Umbilical cord (tissue), 2 donors: ENCODE data around the gene HELZ2. TPM values are rescaled to one million over a fixed set of nuclear protein-coding genes. Genes with fewer than 3 reads are reported as not detected.

Experiments
- DNase-seq: peaks from one replicate; pipeline ENCODE4 v3.0.0-alpha.2; 2015; ENCODE audit warnings: low spot score
- total RNA-seq: library from RNA; depleted of rRNA; stranded (reverse); fragments of >200 nt; gene quantifications from one replicate; pipeline ENCODE4 v1.2.3, GENCODE V29; 2014; ENCODE audit warnings: low replicate concordance; ENCODE audit not compliant: insufficient read depth

The HELZ2 gene
- total RNA-seq, 1 donor from 2014 or later = 35.6 TPM

DNA sequence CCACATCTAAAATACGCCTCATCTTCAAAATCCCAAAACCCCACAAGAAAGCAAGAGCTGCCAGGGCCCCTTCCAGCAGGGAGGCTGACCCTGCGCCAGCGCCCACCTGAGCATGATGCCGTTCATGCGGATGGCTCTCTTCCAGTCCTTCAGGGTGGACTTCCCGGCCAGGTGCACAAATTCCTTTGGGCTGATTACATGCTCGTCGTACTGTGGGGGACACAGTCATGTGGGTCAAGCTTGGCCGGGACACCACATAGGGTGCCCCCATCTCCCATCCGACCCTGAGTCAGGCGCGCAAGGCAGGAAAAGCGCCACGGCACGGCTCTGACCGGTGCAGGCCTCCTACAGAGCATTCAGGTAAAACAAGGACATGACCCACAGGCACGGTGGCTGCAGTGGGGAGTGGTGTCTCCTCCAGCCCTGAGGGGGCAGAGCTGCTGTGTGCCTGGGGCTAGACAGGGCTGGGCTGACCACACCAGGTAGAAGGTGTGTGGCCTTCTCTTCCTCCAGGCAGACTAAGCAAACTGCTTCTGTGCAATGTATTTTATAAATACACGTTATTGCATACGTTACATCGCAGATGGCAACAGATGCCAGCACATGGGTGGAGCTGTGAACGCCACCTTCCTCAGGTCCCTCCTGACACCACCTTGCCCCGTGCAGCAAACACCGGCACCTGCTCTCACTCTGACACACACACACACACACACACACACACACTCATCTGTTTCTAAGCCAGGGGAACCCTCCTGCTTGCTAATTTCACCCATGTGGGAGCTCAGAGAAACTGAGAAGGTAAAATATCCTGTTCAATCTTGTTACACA lies 23.8 kb upstream of the HELZ2 start:
- DNase-seq = no peak

DNA sequence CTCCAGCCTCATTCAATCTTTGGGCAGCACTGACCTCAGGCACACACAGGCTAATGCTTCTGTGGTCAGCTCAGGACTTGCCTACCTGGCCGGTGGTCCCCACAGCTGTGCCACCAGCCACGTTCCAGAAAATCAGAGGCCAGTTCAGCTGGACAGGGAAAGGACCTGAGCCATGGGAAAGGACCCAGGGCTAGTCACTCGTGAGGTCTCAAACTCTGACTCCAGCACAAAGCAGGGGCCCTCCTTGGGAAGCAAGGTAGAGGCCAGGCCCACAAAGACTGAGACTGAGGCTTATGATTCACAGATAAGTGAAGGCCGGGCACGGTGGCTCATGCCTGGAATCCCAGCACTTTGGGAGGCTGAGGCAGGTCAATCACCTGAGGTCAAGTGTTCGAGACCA lies 22.4 kb upstream of the HELZ2 start:
- no peak for DNase-seq

DNA sequence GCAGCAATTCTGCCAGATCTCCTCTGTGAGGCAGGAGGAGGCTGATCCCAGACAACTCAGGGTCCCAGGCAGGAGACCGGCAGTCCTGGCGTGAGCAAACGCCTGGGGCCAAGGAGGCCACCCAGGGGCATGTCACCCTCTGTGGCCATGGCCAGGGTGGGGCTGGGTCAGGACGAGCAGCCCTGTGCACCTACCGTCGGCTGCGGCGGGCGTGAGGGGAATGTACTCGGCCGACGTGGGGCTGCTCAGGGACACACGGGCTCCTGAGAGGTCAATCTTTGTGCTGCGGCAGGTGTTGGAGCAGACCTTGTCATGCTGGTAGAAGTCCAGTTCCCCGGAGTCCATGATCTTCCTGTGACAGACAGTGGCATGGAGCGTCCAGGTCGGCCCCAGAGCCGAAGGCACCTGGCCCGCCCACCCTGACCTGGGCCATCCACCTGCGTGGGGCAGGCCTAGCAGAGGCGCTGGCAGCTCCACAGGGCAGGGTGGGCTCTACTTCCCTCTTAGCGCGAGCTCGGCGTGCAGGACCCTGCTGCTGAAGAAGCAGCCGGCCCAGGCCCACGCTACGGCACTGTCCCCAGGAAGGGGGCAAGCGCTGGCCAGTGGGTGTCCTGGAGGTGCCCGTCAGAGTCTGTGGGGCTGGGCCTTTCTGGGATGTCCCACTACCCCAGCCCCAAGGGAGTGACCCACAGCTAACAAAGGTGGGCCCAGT lies 21.5 kb upstream of the HELZ2 start:
- DNase-seq = no peak

DNA sequence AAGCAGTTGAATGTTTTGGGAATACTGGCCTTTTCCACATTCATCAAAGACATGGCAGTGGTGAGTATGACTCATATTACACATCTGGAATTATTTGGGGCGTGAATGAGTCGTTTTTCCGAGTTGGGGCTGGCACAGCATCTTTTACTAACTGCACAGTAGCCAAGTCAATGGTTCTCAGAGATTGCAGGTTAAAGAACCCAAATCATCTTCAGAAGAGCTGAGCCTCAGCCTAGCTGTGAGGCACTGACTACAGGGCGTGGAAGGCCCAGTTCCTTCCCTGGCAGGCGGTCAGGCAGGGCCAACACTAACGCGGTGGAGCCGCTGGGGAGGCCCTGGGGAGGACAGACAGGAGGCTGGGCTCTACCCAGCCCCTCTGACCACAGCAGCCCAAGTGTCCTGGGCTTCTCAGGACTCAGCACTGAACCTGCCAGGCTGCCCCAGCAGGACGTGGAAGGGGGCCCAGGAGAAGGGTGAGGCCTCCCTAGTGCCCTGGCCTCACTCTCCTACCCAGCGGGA lies 20.1 kb upstream of the HELZ2 start:
- DNase-seq = no peak

DNA sequence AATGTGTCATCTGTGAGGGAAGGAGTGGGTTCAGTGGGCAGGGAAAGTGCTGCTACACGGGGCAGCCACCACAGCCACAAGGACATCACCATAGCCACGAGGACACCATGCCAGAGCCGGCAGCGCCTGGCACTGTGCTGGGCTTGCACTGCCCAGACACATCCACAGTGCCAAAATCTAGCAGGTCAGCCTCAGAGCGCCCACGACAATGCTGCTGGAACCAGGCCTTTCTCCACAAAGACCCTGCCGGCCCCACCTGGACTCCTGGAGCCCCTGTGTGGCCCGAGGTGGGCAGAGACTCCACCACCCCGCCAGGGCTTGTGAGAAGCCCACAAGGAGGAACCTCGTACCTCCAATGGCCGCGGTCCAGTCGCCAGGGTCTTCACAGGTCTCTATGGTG lies 18.6 kb upstream of the HELZ2 start:
- DNase-seq = no peak

DNA sequence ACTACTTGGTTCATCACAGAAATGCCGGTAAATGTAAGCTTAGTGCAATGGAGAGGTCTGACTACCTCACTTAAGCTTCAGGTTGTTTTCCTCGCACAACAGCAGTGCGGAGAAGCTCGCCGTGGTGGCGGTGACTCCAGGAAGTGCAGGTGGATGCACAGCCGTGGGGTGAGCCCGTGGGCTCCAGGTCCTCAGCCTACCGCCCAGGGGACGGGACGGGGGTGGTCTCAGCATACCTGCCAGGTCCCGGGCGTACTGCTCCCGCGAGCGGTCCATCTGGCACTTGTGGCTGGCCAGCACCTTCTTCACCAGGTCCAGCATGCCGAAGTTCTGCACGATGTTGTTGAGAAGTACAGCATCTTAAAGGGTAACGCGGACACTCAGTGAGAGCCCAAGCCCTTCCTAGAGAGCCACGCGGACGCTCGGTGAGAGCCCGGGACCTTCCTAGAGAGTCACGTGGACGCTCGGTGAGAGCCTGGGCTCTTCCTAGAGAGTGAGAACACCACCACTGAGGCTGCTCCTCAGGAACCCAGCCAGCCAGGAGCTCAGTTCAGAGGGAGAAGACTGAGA lies 17.8 kb upstream of the HELZ2 start:
- DNase-seq = no peak

DNA sequence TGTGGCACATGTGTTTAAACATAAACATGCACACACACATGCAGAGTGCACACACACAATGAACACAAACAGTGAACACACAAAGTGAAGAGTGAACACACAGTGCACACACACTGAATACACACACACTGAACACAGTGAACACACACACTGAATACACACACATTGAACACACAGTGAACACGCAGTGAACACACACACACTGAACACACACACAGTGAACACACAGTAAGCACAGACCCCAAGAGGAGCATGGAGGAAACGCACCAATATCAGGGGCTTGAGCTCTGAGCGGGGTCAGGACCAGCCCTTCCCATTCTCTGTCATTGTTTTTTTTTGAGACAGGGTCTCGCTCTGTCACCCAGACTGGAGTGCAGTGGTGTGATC lies 17.1 kb upstream of the HELZ2 start:
- no peak for DNase-seq

DNA sequence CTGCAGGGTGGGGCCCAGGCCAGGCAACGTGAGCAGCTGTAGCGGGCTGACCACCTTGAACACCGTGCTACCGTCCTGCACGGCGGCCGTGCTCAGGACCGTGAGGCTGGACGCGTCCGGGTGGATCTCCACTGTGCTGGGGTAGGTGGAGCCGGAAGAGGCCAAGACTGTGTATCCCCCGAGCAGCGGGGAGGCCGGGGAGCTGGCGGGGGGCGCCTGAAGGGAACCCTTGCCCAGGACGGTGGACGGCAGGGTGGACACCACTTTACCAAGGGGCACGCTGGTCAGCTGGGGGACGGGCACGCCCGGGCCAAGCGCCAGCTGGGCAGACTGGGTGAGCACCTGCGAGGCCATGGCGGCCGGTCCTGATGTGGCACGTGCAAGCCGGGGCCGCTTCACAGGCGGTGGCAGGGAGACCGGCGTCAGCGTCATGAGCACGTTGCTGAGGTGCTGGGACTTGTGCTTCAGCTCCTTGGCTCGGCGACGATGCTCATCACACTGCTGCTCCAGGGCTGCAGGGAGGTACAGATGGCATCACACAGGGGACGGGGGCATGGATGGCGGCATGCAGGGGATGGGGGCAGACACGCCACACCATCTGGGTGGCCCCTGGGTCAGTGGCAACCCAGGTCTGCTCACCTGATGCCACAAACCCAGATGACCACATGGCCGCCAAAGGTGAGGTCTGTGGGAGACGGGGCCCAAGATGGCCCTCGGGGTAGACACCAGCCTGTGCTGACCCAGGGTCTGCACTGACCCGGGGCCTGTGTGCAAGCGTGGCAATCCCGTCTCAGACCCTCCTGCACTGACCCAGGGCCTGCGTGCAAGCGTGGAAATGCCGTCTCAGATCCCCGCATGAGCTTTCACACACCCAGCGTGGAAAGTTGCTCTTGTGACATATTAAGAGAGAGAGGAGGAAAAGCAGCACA lies 16.4 kb upstream of the HELZ2 start:
- no peak for DNase-seq

DNA sequence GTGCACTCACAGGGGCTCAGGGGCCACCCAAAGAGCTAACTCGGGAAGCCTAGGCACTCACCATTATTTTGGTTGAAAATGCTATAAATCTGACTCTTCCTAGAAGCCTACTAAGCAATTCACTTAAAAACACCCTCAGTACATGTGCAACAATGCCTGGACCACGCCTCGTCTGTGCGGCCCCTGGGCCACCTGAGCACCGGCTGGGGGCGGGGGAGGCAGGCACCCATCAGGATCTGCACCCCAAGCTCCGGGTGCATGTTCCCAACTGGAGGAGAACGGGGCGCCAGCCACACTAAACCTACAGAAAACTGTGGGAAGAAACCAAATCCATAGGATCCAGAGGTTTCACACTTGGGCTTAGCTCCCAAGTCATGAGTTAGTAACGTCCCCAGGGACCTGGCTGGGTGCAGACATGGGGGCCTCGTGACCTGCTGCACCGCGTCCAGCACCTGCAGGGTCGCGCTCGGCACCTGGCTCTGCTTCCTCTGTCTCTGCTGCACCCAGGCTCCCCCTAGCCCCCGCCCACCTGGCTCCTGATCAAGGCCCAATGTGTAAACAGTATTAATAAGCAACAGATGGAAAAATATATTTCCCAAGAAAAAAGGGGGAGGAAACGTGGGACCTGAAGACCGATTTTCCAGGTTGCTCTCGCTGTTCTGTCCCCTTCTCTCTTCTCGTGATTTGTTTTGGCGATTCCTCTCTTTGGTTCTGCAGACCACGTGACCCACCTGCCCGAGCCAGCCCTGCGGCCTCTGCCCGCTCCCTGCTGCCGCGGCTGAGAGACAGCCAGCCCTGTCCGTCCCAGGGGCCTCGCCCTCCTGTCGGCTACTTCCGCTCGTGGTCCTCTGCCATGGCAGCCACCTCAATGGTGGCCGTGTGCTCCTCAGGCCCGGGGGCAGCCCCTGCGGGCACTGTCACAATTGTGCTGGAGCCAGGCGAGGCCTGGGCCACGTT lies 15.5 kb upstream of the HELZ2 start:
- DNase-seq = no peak

DNA sequence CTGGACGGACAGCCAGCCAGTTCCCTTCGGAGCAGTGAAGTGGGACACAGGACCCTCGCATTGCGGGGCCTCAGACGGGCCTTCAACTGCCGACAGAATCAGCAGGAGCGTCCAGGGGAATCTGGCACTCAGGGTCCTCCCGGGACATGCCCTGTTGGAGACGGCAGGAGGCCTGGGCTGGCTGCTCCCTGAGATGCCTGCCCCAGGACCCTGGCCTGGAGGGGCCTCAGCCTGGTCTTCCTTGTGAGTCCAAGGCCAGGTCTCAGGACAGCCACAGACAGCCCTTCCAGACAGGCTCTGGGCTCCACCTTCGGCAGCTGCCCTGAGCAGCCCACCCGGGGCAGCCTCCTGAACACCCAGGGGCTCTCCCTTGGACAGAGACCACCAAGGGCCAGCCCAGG lies 14.6 kb upstream of the HELZ2 start:
- no peak for DNase-seq

DNA sequence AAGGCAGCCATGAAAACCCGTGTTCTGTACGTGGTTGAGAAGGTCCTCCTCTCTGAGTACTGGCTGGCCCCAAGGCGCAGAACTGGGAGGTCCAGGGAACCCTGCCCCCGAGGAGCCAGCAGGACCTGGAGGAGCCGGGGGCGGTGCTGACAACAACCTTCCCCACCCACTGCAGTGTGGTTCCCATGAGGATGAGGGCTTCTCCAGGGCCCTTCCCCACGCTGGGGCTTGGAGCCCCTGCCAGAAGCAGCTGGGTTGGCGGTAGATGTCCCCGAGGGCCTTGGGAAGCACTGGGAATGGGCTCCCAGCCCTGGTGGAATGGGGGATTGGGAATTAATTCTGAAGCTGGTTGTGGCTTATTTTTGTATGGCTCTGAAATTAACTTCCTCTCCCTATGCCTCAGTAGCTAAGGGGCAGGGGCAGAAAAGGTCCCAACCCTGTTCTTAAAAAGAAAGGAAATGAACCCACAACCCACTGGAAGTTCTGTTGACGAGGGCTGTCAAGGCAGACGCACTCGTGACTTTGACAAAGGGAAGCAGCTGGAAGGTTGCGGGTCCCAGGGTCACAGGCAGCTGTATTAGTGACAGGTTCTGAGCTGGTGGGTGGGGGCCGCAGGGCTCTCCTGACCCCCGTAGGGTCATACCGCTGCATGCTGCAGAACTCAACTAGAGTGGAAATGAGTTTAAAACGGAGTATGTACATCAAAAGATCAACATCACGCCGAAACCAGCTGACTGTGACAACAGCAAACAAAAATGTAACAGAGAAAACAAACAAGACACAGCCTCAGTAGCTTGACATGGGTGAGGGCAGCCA lies 13.9 kb upstream of the HELZ2 start:
- no peak for DNase-seq

DNA sequence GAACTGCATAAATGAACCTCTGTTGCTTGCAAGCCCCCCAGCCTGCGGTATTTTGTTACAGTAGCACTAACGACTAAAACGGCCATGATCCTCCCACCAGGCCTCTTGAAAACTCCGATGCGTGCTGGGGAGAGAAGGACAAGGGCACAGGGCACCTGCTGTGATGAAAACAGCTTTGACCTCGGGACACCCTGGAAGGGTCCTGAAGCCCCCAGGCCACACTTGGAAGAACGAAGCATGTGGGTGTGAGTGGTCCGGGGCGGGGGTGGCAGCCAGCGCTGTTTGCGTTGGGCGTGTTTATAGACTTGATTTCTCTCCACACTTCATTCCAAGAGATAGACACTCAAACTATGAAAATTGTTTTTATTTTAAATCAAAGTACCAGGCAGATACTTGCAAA lies 13.2 kb upstream of the HELZ2 start:
- no peak for DNase-seq

DNA sequence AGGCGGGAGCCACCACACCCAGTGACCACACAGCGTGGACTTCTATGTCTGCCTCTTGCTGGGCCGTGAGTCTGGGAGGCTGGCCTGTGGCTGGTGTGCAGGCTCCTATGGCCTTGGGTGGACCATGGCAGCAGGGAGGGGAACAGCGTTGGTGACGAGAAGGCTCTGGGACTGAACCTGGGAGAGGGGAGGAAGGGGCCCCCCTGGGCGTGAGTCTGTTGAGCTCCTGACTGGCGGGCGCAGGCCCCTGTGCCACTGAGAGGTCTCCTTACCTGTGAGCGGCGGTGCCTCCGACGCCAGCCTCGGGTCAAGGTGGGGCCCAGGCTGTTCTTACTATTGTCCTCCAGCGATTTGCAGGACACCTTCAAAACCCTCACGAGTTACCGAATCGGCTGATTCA lies 12.8 kb upstream of the HELZ2 start:
- no peak for DNase-seq

DNA sequence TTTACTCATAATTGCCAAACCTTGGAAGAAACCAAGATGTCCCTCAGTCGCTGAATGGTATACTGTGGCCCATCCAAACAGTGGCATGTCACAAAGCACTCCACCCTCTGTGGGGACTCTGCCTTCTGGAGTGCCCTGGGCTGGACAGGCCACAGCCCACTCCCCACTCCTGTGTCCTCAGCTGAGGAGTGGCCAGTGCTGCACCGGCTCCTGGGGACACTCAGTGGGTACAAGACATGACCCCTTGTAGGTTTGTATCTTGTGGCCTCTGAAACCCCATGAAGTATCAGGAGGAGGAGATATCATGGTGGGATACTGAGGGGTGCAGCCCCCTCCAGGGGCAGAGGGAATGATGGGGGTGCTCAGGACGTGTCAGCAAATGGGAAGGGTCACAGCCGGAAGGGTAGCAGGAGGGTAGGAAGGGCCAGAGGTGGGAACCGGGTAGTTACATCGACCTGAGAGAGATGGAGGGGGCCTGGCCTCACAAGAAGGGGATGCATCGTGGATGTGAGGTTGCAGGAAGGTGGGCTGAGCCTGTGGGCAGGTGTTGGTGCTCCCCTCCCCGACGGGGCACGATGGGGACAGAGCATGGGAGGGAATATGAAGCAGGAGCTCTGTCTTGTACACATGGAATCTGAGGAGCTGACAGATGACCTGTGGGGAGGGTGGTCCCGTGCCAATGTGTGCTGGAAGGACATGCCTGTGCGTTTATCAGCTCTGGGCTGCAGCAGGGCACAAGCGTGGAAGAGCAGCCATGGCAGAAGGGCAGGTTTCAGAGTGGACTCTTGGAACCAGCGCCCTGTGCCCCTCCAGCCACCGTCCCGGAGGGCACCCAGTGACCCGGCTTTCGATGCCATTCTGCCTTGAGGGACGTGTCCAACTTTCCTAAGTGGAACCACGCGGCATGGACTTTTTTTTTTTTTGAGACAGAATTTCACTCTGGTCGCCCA lies 11.9 kb upstream of the HELZ2 start:
- DNase-seq = no peak

DNA sequence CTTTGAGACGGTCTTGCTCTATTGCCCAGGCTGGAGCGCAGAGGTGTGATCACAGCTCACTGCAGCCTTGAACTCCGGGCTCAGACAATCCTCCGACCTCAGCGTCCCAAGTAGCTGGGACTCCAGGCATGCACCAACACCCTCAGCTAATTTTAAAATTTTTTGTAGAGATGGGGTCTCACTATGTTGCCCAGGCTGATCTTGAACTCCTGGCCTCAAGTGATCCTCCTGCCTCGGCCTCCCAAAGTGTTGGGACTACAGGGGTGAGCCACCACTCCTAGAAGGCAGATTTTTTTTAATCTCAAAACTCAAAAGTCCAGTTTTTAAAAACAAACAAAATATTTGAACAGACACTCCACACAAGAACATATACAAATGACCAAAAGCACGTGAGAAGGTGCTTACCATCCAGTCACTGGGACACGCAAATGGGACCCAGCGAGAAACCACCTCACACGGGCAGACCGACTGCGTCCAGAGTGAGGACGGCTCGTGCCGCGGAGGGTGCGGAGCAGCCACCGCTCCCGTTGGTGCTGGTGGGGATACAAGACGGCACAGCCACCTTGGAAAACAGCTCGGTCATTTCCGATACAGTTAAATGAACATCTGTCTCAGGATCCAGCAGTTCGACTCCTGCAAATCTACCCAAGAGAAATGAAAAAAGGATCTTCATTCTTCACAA lies 8.5 kb upstream of the HELZ2 start:
- no peak for DNase-seq

DNA sequence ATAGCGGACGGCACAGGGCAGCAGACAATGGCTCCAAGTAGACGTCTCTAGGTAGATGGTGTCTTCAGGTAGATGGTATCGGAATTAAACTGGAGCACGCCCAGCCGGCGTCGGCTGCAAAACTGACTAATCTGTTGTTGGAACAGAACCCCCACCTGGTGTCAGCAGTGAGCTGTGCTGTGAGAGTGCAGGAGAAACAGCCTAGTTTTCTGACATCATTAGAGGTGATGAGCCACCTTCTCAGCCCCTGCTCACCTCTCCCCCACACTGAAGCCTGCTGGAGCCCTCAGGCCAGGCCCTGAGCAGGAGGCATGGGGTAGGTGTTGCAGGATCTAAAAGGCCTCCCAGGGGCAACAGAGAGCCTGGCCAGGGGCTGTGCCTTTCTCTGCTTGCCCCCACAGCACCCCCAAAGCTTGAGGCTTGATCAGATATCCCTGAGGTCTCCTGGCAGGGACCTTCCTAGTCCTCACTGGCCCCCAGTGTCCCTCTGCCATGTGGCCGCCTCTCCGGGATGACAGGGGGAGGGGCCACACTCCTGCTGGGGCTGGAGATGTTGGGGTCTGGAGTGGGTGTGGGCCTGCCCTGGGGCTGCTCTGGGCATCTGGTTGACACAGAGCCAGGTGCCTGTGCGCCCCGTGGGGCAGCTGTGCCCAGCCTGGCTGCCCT lies 6.9 kb upstream of the HELZ2 start:
- peak; percentile 20 for DNase-seq

DNA sequence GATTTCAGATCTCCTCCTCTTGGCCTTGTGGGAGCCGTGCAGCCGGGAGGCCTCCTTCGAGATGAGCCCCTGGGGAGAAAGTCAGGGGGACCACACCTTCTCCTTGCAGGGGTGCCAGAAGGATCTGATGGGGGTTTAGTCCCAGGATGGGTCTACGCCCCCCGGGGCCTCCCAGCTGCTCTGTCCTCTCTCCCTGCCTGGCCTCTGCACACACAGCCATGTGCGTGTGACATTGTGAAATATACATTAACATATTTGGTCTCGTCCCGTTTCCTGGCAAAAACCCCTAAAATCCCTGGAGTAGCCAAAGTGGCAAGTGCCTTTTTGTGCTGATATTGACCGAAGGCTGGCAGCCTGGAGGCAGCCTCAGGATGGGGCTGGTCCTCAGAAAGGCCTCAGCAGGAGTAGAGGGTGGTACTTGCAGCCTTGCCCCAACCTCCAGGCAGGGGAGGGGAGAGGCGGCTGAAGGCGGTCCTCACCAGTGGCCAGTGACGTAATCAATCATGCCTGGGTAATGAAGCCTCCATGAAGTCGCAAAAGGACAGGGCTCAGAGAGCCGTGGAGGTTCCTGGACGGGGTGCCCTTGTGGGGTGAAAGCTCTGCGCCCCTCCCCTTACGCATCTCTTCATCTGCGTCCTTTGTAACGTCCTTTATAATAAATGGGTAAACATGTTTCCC lies 5.1 kb upstream of the HELZ2 start:
- no peak for DNase-seq
